Glomerular visceral epithelial cell (primary cell): ENCODE measurements around the gene ABR.

Experiments used
- DNase-seq: peaks from one replicate; pipeline ENCODE4 v3.0.0-alpha.2; 2016; ENCODE audit errors: extremely low spot score

The ABR gene

GRCh38 chr17:1008008-1008761, 171.6 kb downstream of the ABR start:
- DNase-seq: no peak

- no peak for DNase-seq
These were observed 172.3 kb downstream of the ABR start for GRCh38 chr17:1007310-1008007.

GRCh38 chr17:1006054-1006453, 173.7 kb downstream of the ABR start:
- DNase-seq: no peak

GRCh38 chr17:1005361-1005946, 174.3 kb downstream of the ABR start:
- DNase-seq: peak; percentile 25

GRCh38 chr17:1004769-1005295, 174.9 kb downstream of the ABR start:
- DNase-seq: no peak

- DNase-seq: no peak
These were observed 175.6 kb downstream of the ABR start for GRCh38 chr17:1003972-1004768.

GRCh38 chr17:1003633-1003971, 176.2 kb downstream of the ABR start:
- DNase-seq: no peak

GRCh38 chr17:1002771-1003555, 176.8 kb downstream of the ABR start:
- DNase-seq: no peak

- DNase-seq: no peak
These were observed 177.4 kb downstream of the ABR start for GRCh38 chr17:1002412-1002753.

- peak; percentile 50 for DNase-seq
These were observed 178.0 kb downstream of the ABR start for GRCh38 chr17:1001640-1002411.

GRCh38 chr17:1000597-1001461, 179.0 kb downstream of the ABR start:
- DNase-seq: peak; percentile 77

- no peak for DNase-seq
These were observed 181.7 kb downstream of the ABR start for GRCh38 chr17:998111-998510.

- peak; percentile 98 for DNase-seq
These were observed 183.0 kb downstream of the ABR start, which contains the start of gene TIMM22 for GRCh38 chr17:996554-997344. TIMM22 (plus strand) TSS chr17:997129; CDS start chr17:997143, 14 bp downstream.

- DNase-seq: peak; percentile 59
These were observed 184.5 kb downstream of the ABR start for GRCh38 chr17:995324-995723.

GRCh38 chr17:992933-993332, 186.8 kb downstream of the ABR start:
- DNase-seq: no peak

- no peak for DNase-seq
These were observed 191.2 kb downstream of the ABR start for GRCh38 chr17:988561-988960.

GRCh38 chr17:987931-988330, 191.8 kb downstream of the ABR start:
- no peak for DNase-seq

- DNase-seq: no peak
These were observed 193.4 kb downstream of the ABR start for GRCh38 chr17:986322-986929.
